ENCODE measurements around the gene SUCLA2. TPM values are rescaled to one million over a fixed set of nuclear protein-coding genes. Genes with fewer than 3 reads are reported as not detected.
A peak's percentile ranks its signal among the peaks of the same experiment; 100 is the strongest.

Gene SUCLA2
- polyA plus RNA-seq, 1 donor (not counting 4 experiments of a cell fraction or from before 2014, with no cell fraction given), result 64.3 TPM

DNA sequence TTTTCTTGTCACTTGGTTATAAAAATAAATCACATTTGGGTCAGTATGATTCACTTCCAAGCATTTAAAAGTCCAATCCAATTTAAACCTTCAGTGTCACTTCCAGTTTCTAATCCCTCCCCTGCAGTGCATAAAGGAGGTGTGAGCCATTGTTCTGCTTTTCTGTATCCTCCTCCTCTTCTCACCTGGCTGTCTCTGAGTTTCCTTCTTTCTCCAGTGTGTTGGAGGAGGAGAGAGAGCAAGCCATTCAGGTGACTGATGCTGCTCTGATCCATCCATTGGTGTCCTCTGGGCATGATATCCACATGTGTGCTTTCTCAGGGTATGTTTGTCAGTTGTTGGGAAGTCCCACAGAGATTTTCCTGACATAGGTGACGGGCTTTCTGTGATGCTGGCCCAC is 37.7 kb upstream of the SUCLA2 start:
- Histone ChIP-seq H3K27me3 (ENCODE audit: control insufficient read depth, extremely low read depth, insufficient read depth, low read length) (no peaks in the 10 kb centered on the region), H4K20me1 (ENCODE audit: control insufficient read depth, extremely low read depth, insufficient read depth, low read length) (no peaks in the 10 kb centered on the region), H3K4me2 (ENCODE audit: control insufficient read depth, extremely low read depth, insufficient read depth, low read depth, low read length) (peak overlapping the region; percentile 87), H2AFZ (ENCODE audit: control insufficient read depth, low read length) (no peak overlapping the region), H3K9ac (ENCODE audit: control insufficient read depth, extremely low read depth, insufficient read depth, low read length) (peak overlapping the region; percentile 90), H3K4me3 (ENCODE audit: control insufficient read depth in 2 of 3, extremely low read depth in 1 of 3, insufficient read depth in 2 of 3, low read depth in 1 of 3, low read length in 3 of 3) (peak overlapping the region in 2 of 3 experiments; percentile 61 to 75), H3K36me3 (ENCODE audit: control insufficient read depth in 2 of 2, extremely low read depth in 1 of 2, insufficient read depth in 2 of 2, low read length in 2 of 2) (peaks cover 3 to 11% of the 10 kb centered on the region in 2 experiments), H3K9me3 (ENCODE audit: control insufficient read depth, low read depth, low read length) (no peaks in the 10 kb centered on the region), H3K79me2 (ENCODE audit: control insufficient read depth, insufficient read depth, low read length) (peaks cover 25% of the 10 kb centered on the region), H3K9me1 (ENCODE audit: control insufficient read depth, extremely low read depth, insufficient read depth, low read length) (no peaks in the 10 kb centered on the region), H3K4me1 (ENCODE audit: control insufficient read depth, extremely low read depth, insufficient read depth, low read length) (peaks cover 21% of the 10 kb centered on the region), H3K27ac (ENCODE audit: control insufficient read depth, insufficient read depth, low read length) (peak overlapping the region; percentile 95)
- no peak for FAIRE-seq
- no peak for DNase-seq (ENCODE audit: low read depth, low spot score)
- no peak for TF ChIP-seq EZH2 (IDR thresholded peaks at IDR 0.05; ENCODE audit: low read length)
- TF ChIP-seq, protein P1, sequence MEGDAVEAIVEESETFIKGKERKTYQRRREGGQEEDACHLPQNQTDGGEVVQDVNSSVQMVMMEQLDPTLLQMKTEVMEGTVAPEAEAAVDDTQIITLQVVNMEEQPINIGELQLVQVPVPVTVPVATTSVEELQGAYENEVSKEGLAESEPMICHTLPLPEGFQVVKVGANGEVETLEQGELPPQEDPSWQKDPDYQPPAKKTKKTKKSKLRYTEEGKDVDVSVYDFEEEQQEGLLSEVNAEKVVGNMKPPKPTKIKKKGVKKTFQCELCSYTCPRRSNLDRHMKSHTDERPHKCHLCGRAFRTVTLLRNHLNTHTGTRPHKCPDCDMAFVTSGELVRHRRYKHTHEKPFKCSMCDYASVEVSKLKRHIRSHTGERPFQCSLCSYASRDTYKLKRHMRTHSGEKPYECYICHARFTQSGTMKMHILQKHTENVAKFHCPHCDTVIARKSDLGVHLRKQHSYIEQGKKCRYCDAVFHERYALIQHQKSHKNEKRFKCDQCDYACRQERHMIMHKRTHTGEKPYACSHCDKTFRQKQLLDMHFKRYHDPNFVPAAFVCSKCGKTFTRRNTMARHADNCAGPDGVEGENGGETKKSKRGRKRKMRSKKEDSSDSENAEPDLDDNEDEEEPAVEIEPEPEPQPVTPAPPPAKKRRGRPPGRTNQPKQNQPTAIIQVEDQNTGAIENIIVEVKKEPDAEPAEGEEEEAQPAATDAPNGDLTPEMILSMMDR (optimal IDR thresholded peaks at IDR 0.05 in 1 of 3, IDR thresholded peaks at IDR 0.05 in 1 of 3, conservative IDR thresholded peaks at IDR 0.05 in 1 of 3; ENCODE audit: extremely low read depth in 1 of 3, insufficient read depth in 2 of 3, low read length in 3 of 3), result no peak
- dilution Hi-C loops (cut with MboI; ENCODE audit: extremely low pct_ligation_motif_present, low sequenced_read_pairs), result no loop called here

DNA sequence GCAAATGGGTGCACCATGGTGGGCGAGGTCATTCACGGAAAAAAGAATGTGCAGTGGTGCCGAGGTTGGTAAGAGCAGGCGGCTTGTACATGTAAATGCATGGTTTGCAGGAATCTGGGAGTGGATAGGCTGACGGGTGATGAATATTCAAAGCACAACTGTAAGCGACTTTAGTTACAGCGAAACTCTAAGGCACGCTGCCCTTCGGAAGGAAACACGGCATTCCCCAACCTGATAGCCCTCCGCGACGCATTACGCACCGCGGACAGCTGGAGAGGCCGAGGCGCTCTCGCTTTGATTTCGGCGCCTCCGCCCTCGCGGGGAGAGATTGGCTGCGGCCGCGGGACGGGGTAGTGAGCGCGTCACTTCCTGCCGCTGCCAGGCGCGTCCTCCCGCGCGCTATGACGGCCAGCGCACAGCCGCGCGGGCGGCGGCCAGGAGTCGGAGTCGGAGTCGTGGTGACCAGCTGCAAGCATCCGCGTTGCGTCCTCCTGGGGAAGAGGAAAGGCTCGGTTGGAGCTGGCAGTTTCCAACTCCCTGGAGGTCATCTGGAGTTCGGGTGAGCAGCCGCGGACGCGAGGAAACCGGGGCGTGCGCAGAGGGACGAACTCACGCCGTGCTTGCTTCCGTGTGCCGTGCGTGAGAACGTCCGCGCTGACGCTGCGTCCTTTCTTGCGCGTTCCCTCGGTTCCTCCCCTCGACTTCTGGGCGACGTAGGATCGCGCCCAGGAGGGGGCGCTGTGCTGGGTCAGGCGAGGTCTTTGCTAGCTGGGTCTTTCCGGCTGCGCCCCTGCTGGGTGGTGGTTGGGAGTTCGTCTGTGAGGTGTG is 36.5 kb upstream of the SUCLA2 start, which contains the start of gene NUDT15:
TSS of gene NUDT15 (plus strand) at position 381 of the 828 bp plus-strand sequence. CDS start at position 402, 21 bp downstream.
- Histone ChIP-seq H3K27me3 (ENCODE audit: control insufficient read depth, extremely low read depth, insufficient read depth, low read length) (no peaks in the 10 kb centered on the region), H3K4me1 (ENCODE audit: control insufficient read depth, extremely low read depth, insufficient read depth, low read length) (peaks cover 21% of the 10 kb centered on the region), H3K27ac (ENCODE audit: control insufficient read depth, insufficient read depth, low read length) (peak within 1 kb of the TSS; percentile 95), H3K36me3 (ENCODE audit: control insufficient read depth in 2 of 2, extremely low read depth in 1 of 2, insufficient read depth in 2 of 2, low read length in 2 of 2) (peaks cover 3 to 11% of the 10 kb centered on the region in 2 experiments), H3K9me3 (ENCODE audit: control insufficient read depth, low read depth, low read length) (no peaks in the 10 kb centered on the region), H3K9me1 (ENCODE audit: control insufficient read depth, extremely low read depth, insufficient read depth, low read length) (no peaks in the 10 kb centered on the region), H3K9ac (ENCODE audit: control insufficient read depth, extremely low read depth, insufficient read depth, low read length) (peak within 1 kb of the TSS; percentile 90), H3K4me3 (ENCODE audit: control insufficient read depth in 2 of 3, extremely low read depth in 1 of 3, insufficient read depth in 2 of 3, low read depth in 1 of 3, low read length in 3 of 3) (peak within 1 kb of the TSS; percentile 51 to 75 (median 61)), H2AFZ (ENCODE audit: control insufficient read depth, low read length) (peak within 1 kb of the TSS; percentile 96), H3K4me2 (ENCODE audit: control insufficient read depth, extremely low read depth, insufficient read depth, low read depth, low read length) (peak within 1 kb of the TSS; percentile 87), H4K20me1 (ENCODE audit: control insufficient read depth, extremely low read depth, insufficient read depth, low read length) (no peaks in the 10 kb centered on the region), H3K79me2 (ENCODE audit: control insufficient read depth, insufficient read depth, low read length) (peaks cover 25% of the 10 kb centered on the region)
- FAIRE-seq, result peak; percentile 89
- DNase-seq (ENCODE audit: low read depth, low spot score), result peak; percentile 75
- dilution Hi-C loops (cut with MboI; ENCODE audit: extremely low pct_ligation_motif_present, low sequenced_read_pairs), result no loop called here
- no peak for TF ChIP-seq EZH2 (IDR thresholded peaks at IDR 0.05; ENCODE audit: low read length)
- TF ChIP-seq, protein P1 (optimal IDR thresholded peaks at IDR 0.05 in 1 of 3, IDR thresholded peaks at IDR 0.05 in 1 of 3, conservative IDR thresholded peaks at IDR 0.05 in 1 of 3; ENCODE audit: extremely low read depth in 1 of 3, insufficient read depth in 2 of 3, low read length in 3 of 3), result peak; percentile 94 to 100 (median 99)

Data from keratinocyte (primary cell).